ENCODE measurements around the gene TERT.
"Not testable (repeated sequence)": the region's sequence is repeated elsewhere in the genome, so short reads cannot be mapped to it uniquely, and the experiment has no call there.

Gene TERT

GRCh38 chr5:1240496-1241260, 54.2 kb downstream of the TERT start:
- no peak for DNase-seq (ENCODE audit: low spot score)

GRCh38 chr5:1239505-1240251, 55.2 kb downstream of the TERT start:
- DNase-seq (ENCODE audit: low spot score), result no peak

- no peak for DNase-seq (ENCODE audit: low spot score)
Observed at GRCh38 chr5:1235838-1236237, 59.0 kb downstream of the TERT start.

- DNase-seq (ENCODE audit: low spot score), result no peak
Observed at GRCh38 chr5:1235379-1235778, 59.5 kb downstream of the TERT start.

GRCh38 chr5:1232780-1233179, 62.1 kb downstream of the TERT start:
- no peak for DNase-seq (ENCODE audit: low spot score)

- DNase-seq (ENCODE audit: low spot score), result no peak
Observed at GRCh38 chr5:1231354-1231905, 63.4 kb downstream of the TERT start.

GRCh38 chr5:1230551-1230950, 64.3 kb downstream of the TERT start:
- DNase-seq (ENCODE audit: low spot score), result no peak

GRCh38 chr5:1229822-1230221, 65.0 kb downstream of the TERT start:
- no peak for DNase-seq (ENCODE audit: low spot score)

- DNase-seq (ENCODE audit: low spot score), result not testable (repeated sequence)
Observed at GRCh38 chr5:1229023-1229422, 65.8 kb downstream of the TERT start.

GRCh38 chr5:1228120-1228519, 66.7 kb downstream of the TERT start:
- no peak for DNase-seq (ENCODE audit: low spot score)

- no peak for DNase-seq (ENCODE audit: low spot score)
Observed at GRCh38 chr5:1227667-1228066, 67.2 kb downstream of the TERT start.

GRCh38 chr5:1226839-1227581, 67.9 kb downstream of the TERT start:
- no peak for DNase-seq (ENCODE audit: low spot score)

- DNase-seq (ENCODE audit: low spot score), result no peak
Observed at GRCh38 chr5:1226231-1226630, 68.6 kb downstream of the TERT start.

GRCh38 chr5:1225081-1225480, 69.8 kb downstream of the TERT start, which contains the start of gene SLC6A18:
TSS of gene SLC6A18 (plus strand) at chr5:1225381. CDS start at chr5:1225478, 97 bp downstream.
- DNase-seq (ENCODE audit: low spot score), result no peak

- no peak for DNase-seq (ENCODE audit: low spot score)
Observed at GRCh38 chr5:1224631-1225030, 70.2 kb downstream of the TERT start.

GRCh38 chr5:1223278-1223670, 71.6 kb downstream of the TERT start:
- no peak for DNase-seq (ENCODE audit: low spot score)

GRCh38 chr5:1222621-1223277, 72.1 kb downstream of the TERT start:
- no peak for DNase-seq (ENCODE audit: low spot score)

- DNase-seq (ENCODE audit: low spot score), result no peak
Observed at GRCh38 chr5:1222147-1222546, 72.7 kb downstream of the TERT start.

GRCh38 chr5:1221721-1222120, 73.1 kb downstream of the TERT start:
- DNase-seq (ENCODE audit: low spot score), result no peak

- no peak for DNase-seq (ENCODE audit: low spot score)
Observed at GRCh38 chr5:1220831-1221230, 74.0 kb downstream of the TERT start.

- DNase-seq (ENCODE audit: low spot score), result no peak
Observed at GRCh38 chr5:1220351-1220750, 74.5 kb downstream of the TERT start.

GRCh38 chr5:1219768-1220100, 75.1 kb downstream of the TERT start:
- DNase-seq (ENCODE audit: low spot score), result no peak
